Kidney capillary endothelial cell (primary cell): ENCODE measurements around the gene PRDM8.

Experiments
- DNase-seq: peaks from one replicate; pipeline ENCODE4 v3.0.0-alpha.2; 2018; ENCODE audit warnings: low spot score

PRDM8 gene

GRCh38 chr4:80201252-80202151, 4.2 kb downstream of the PRDM8 start:
- no peak for DNase-seq

- peak; percentile 55 for DNase-seq
These were observed 4.9 kb downstream of the PRDM8 start for GRCh38 chr4:80202190-80202711.

- DNase-seq: no peak
These were observed 5.6 kb downstream of the PRDM8 start for GRCh38 chr4:80202741-80203553.

- DNase-seq: no peak
These were observed 7.2 kb downstream of the PRDM8 start for GRCh38 chr4:80204433-80205011.

- no peak for DNase-seq
These were observed 8.8 kb downstream of the PRDM8 start for GRCh38 chr4:80206111-80206510.

- DNase-seq: no peak
These were observed 9.3 kb downstream of the PRDM8 start for GRCh38 chr4:80206521-80207171.

- no peak for DNase-seq
These were observed 9.9 kb downstream of the PRDM8 start for GRCh38 chr4:80207172-80207583.

GRCh38 chr4:80207664-80208063, 10.4 kb downstream of the PRDM8 start:
- no peak for DNase-seq

- DNase-seq: no peak
These were observed 11.5 kb downstream of the PRDM8 start for GRCh38 chr4:80208610-80209339.

- no peak for DNase-seq
These were observed 12.0 kb downstream of the PRDM8 start for GRCh38 chr4:80209340-80209701.

GRCh38 chr4:80210549-80210948, 13.2 kb downstream of the PRDM8 start:
- no peak for DNase-seq

GRCh38 chr4:80213117-80213815, 16.0 kb downstream of the PRDM8 start:
- no peak for DNase-seq

GRCh38 chr4:80215449-80216052, 18.2 kb downstream of the PRDM8 start:
- DNase-seq: peak; percentile 66

GRCh38 chr4:80216100-80216761, 18.9 kb downstream of the PRDM8 start:
- DNase-seq: no peak

GRCh38 chr4:80219301-80220025, 22.2 kb downstream of the PRDM8 start:
- DNase-seq: no peak

GRCh38 chr4:80220711-80221110, 23.4 kb downstream of the PRDM8 start:
- no peak for DNase-seq

GRCh38 chr4:80221161-80221560, 23.9 kb downstream of the PRDM8 start:
- no peak for DNase-seq

- no peak for DNase-seq
These were observed 28.3 kb downstream of the PRDM8 start for GRCh38 chr4:80225595-80225994.

- DNase-seq: no peak
These were observed 28.8 kb downstream of the PRDM8 start for GRCh38 chr4:80226094-80226493.
